ENCODE measurements around the gene PSMB10. TPM values are rescaled to one million over a fixed set of nuclear protein-coding genes. Genes with fewer than 3 reads are reported as not detected.

PSMB10 gene
- total RNA-seq, 1 experiment from 2014 or later: 26.9 TPM

- peaks cover 94% of the 10 kb centered on the region for H3K36me3 Mint-ChIP-seq (ENCODE audit: insufficient read depth, unreplicated experiment)
- H3K27me3 ChIP-seq (replicated peaks; ENCODE audit: control insufficient read depth, insufficient read depth, low read length): no peaks in the 10 kb centered on the region
- H3K4me3 ChIP-seq (ENCODE audit: low read depth, low read length): no peak overlapping the region
- intact Hi-C loops (cut with micrococcal nuclease; ENCODE audit: unreplicated experiment): no loop called here
- no peak overlapping the region for H3K4me3 Mint-ChIP-seq (ENCODE audit: unreplicated experiment)
- no peaks in the 10 kb centered on the region for H3K27me3 Mint-ChIP-seq (ENCODE audit: insufficient read depth, unreplicated experiment)
- peaks cover 10% of the 10 kb centered on the region for H3K36me3 ChIP-seq (ENCODE audit: control insufficient read depth, insufficient read depth, low read length)
- DNase-seq: no peak
- TF ChIP-seq CTCF (IDR thresholded peaks at IDR 0.05; ENCODE audit: insufficient read depth in 1 of 2, low read depth in 1 of 2, low read length in 1 of 2, severe bottlenecking in 1 of 2, unreplicated experiment in 1 of 2): no peak
- no peak overlapping the region for H3K27ac Mint-ChIP-seq (ENCODE audit: unreplicated experiment)
- ChIA-PET POLR2A (no interaction called here), CTCF (no interaction called here)
- H3K4me1 Mint-ChIP-seq (ENCODE audit: low read depth, unreplicated experiment): no peaks in the 10 kb centered on the region
- no peaks in the 10 kb centered on the region for H3K4me1 ChIP-seq
- BruUV-seq (replicated peaks): no TSS peak
- H3K9me3 ChIP-seq: no peaks in the 10 kb centered on the region
- no peaks in the 10 kb centered on the region for H3K9me3 Mint-ChIP-seq (ENCODE audit: unreplicated experiment)
These were observed 13.0 kb upstream of the PSMB10 start for GRCh38 chr16:67949645-67950044.

GRCh38 chr16:67948015-67948414 is 11.4 kb upstream of the PSMB10 start:
- BruUV-seq (replicated peaks): no TSS peak
- Histone ChIP-seq H3K36me3 (ENCODE audit: control insufficient read depth, insufficient read depth, low read length) (peaks cover 10% of the 10 kb centered on the region), H3K9me3 (no peaks in the 10 kb centered on the region), H3K4me3 (ENCODE audit: low read depth, low read length) (no peak overlapping the region), H3K4me1 (peaks cover 6% of the 10 kb centered on the region; the same call in 1 of the 2 replicates), H3K27me3 (replicated peaks; ENCODE audit: control insufficient read depth, insufficient read depth, low read length) (no peaks in the 10 kb centered on the region)
- peaks cover 95% of the 10 kb centered on the region for H3K36me3 Mint-ChIP-seq (ENCODE audit: insufficient read depth, unreplicated experiment)
- CTCF ChIA-PET: interaction anchor here (0.6 to 1.1 kb wide), 2 partner anchors 93 to 95 kb away, joined by 3 read pairs; no protein-coding TSS in a partner anchor
- H3K4me1 Mint-ChIP-seq (ENCODE audit: low read depth, unreplicated experiment): no peaks in the 10 kb centered on the region
- POLR2A ChIA-PET: interaction anchor here (1.4 kb wide), 1 partner anchor 12 kb away, joined by 3 read pairs; no protein-coding TSS in a partner anchor
- H3K9me3 Mint-ChIP-seq (ENCODE audit: unreplicated experiment): no peaks in the 10 kb centered on the region
- no peak overlapping the region for H3K27ac Mint-ChIP-seq (ENCODE audit: unreplicated experiment)
- H3K4me3 Mint-ChIP-seq (ENCODE audit: unreplicated experiment): no peak overlapping the region
- no peaks in the 10 kb centered on the region for H3K27me3 Mint-ChIP-seq (ENCODE audit: insufficient read depth, unreplicated experiment)
- intact Hi-C loops (cut with micrococcal nuclease; ENCODE audit: unreplicated experiment): no loop called here
- DNase-seq: no peak
- no peak for TF ChIP-seq CTCF (IDR thresholded peaks at IDR 0.05; ENCODE audit: insufficient read depth in 1 of 2, low read depth in 1 of 2, low read length in 1 of 2, severe bottlenecking in 1 of 2, unreplicated experiment in 1 of 2)

- H3K27me3 Mint-ChIP-seq (ENCODE audit: insufficient read depth, unreplicated experiment): no peaks in the 10 kb centered on the region
- BruUV-seq (replicated peaks): no TSS peak
- H3K4me1 Mint-ChIP-seq (ENCODE audit: low read depth, unreplicated experiment): peaks cover 4% of the 10 kb centered on the region
- no peak overlapping the region for H3K4me3 Mint-ChIP-seq (ENCODE audit: unreplicated experiment)
- H3K9me3 ChIP-seq: no peaks in the 10 kb centered on the region
- intact Hi-C loops (cut with micrococcal nuclease; ENCODE audit: unreplicated experiment): no loop called here
- no peaks in the 10 kb centered on the region for H3K27me3 ChIP-seq (replicated peaks; ENCODE audit: control insufficient read depth, insufficient read depth, low read length)
- POLR2A ChIA-PET: interaction anchor here (0.6 kb wide), 1 partner anchor 80 kb away, joined by 4 read pairs; no protein-coding TSS in a partner anchor
- H3K36me3 ChIP-seq (ENCODE audit: control insufficient read depth, insufficient read depth, low read length): peaks cover 10% of the 10 kb centered on the region
- no peak overlapping the region for H3K4me3 ChIP-seq (ENCODE audit: low read depth, low read length)
- H3K27ac Mint-ChIP-seq (ENCODE audit: unreplicated experiment): no peak overlapping the region
- CTCF ChIA-PET: interaction anchor here (0.6 to 0.8 kb wide), 2 partner anchors 11 to 96 kb away, joined by 3 to 5 read pairs; no protein-coding TSS in a partner anchor
- no peaks in the 10 kb centered on the region for H3K9me3 Mint-ChIP-seq (ENCODE audit: unreplicated experiment)
- no peak for DNase-seq
- peaks cover 94% of the 10 kb centered on the region for H3K36me3 Mint-ChIP-seq (ENCODE audit: insufficient read depth, unreplicated experiment)
- H3K4me1 ChIP-seq: peaks cover 6% of the 10 kb centered on the region; the same call in 1 of the 2 replicates
- no peak for TF ChIP-seq CTCF (IDR thresholded peaks at IDR 0.05; ENCODE audit: insufficient read depth in 1 of 2, low read depth in 1 of 2, low read length in 1 of 2, severe bottlenecking in 1 of 2, unreplicated experiment in 1 of 2)
These were observed 10.4 kb upstream of the PSMB10 start for GRCh38 chr16:67946966-67947558.

Data from Caco-2 (cell line).